Ishikawa (cell line): ENCODE measurements around the gene UNC5C.

Source experiments
- REST ChIP-seq: IDR thresholded peaks from 2 replicates; pipeline ENCODE4 v1.6.1; 2012; ENCODE audit warnings: low read depth, mild to moderate bottlenecking
- TEAD4 ChIP-seq: IDR thresholded peaks from 2 replicates; pipeline ENCODE4 v1.6.1; 2012

- TF ChIP-seq REST, result no peak
- no peak for TF ChIP-seq TEAD4
These were observed 419.7 kb downstream of the UNC5C start for GRCh38 chr4:95129031-95129430.
